GM15510 (cell line): ENCODE results near the gene FSTL5.

Source experiments
- POLR2A ChIP-seq: IDR thresholded peaks from 3 replicates; pipeline ENCODE4 v1.6.1; 2011; ENCODE audit warnings: borderline replicate concordance; ENCODE audit not compliant: insufficient read length; ENCODE audit errors: extremely low read depth

Gene FSTL5

DNA sequence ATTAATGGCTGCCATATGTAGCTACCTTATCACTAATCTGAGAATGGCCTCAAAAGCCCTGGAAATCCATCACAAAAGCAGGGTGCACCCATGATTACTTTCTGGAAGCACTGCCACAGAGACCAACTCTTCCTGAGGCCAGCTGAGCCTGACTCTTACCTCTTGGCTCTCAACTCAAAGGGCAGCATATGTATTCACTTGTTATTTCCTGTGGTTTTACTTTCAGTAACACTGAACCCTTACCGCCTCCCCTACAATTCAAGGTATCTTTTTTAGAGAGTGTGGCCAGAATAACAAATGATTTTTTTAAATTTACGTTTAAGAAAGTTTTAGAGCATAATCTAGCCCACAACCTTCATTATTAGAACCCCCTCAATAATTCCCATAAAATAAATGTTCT lies 434.9 kb downstream of the FSTL5 start:
- no peak for TF ChIP-seq POLR2A

DNA sequence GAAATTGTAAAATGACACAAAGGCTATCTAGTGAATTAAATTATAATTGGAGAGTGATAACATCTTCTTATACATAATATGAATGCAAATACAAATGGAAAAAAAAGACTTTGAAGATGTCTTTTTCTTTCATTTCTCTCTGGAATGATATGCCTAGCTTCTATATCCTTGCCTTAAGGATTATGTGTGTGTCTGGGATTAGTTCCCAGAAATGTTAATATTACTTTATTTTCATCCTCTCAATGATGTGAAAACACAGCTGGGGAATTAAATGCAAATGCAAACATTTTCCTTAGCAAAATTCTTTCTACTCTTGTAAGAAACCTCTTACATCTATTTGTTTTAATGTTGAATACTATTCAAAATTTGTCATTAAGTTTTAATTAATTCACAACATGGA lies 441.9 kb downstream of the FSTL5 start:
- TF ChIP-seq POLR2A, result no peak

DNA sequence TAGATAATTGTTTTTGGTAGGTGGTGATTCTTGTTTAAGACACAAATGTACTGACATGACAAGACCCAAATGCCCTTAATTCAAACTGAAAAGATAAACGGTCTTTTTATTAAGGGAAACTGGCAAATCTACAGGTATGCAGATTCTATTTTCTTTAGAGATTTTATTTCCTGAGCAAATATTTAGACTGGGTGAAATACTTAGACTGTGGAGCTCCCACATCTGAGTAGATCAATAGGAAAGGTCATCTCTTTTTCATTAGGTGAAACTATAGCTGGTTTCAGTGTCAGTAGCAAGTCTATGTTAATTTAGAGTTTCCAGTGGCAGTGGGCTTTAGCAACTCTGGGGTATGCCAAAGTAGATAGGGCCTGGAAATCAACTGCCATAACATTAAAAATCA lies 446.7 kb downstream of the FSTL5 start:
- no peak for TF ChIP-seq POLR2A

DNA sequence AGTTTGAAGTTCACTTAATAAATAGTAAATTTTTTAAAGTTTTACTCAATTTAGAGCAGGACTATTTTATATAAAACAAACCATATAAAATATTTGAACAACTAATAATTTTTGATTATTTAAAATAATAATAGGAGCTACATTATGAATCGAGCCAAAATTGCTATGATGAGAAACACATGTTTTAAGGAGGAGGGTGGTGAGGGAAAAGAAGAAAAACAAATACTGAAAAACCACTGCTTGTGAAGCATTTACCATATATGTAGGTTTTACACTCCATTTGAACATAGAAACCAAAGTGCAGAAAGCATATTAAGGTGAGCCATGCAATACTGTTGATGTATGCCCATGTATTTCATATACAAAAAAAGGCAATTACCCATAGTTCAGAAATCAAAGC lies 448.9 kb downstream of the FSTL5 start:
- no peak for TF ChIP-seq POLR2A

DNA sequence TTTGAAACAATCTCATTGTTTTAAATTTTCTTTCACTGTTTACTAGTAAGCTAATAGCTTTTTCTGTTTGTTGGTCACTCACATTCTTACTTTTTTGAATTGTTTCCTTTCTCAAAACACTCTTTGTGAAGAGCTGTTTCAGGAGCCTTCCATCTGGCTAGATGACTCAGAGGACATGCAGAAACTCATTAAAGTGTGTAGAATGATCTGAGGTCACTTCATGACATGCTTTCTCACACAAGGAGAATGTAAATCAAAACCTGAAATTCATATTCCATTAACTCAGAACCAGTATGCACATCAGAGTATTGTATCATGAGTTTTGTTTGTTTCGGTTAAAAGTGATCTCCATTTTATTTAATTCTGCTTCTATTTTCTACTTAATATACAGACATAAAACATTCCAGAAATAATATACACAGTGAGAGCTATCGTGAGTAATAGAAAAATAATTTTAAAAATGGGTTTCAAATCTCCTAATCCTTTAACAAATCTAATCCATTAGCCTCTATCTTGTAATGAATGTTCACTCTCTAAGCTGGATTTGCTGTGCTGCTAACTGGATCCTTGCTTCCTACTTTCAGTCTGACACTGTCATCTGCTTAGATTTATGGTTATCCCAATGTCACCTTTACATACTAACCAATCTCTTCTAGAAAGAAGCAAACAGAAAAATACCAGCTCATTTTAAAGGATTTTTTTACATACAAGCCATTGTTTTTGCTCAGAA lies 449.6 kb downstream of the FSTL5 start:
- TF ChIP-seq POLR2A, result no peak

DNA sequence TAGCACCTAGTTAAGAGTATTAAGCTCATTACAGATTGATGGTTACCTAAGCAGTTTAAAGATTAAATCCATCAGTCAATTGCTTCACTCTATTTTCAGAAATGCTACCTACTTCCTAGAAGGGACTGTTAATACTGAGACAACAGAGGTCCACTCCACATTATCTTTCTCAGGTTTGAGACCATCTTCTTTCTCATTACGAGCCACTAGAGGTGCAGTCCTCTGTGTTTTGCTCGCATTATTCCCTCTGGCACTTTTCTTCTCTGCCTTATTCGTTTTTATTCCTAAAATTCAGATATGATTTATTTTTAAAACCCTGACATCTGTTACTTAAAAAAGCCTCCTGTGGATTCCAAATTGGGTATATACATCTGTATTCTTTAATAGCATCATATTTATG lies 459.1 kb downstream of the FSTL5 start:
- TF ChIP-seq POLR2A, result no peak

DNA sequence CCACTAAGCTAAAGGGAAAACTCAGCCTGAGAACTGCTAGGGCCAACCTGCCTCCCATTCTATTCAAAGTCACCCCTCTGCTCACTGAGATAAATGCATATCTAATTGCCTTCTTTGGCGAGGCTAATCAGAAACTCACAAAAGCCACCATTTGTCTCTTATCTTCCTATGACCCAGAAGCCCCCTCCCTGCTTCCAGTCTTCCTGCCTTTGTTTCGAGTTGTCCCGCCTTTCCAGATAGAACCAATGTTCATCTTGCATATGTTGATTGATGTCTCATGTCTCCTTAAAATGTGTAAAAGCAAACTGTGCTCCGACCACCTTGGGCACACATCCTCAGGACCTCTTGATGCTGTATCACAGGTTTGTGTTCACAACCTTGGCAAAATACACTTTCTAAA lies 459.8 kb downstream of the FSTL5 start:
- no peak for TF ChIP-seq POLR2A

DNA sequence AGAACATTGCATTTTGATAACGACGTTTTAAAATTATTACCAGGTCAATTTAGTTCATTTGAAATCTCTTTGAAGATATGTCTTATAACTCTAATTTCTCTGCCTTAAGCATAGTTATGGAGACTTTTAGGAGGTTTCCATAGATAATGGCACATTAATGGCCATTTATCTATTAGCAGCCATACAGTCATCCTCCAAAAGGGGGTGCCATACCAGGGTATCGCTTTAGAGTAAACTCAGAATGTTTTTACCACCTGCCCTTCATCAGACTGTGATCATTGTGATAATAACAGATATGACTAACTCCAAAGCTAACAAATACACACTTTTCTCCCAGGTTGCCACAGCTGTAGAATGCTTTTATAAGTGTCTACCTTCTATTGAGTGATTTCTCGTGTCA lies 461.5 kb downstream of the FSTL5 start:
- TF ChIP-seq POLR2A, result no peak

DNA sequence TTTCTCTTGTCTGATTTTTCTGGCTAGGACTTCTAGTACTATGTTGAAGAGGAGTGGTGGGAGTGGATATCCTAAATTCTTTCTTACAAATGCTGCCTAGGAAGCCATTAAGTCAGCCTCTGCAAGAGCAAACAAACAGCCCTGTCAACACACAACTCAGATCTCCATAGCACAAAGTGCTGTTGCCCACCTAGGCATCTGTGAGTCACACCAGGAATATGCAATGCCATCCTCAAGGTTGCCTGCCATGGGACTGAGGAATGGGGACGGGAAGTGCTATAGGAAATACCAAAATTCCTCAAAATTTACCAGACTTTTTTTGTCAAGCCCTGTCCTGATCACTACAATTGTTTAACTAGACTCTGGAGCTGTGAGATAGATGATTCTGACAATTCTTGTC lies 466.9 kb downstream of the FSTL5 start:
- no peak for TF ChIP-seq POLR2A

DNA sequence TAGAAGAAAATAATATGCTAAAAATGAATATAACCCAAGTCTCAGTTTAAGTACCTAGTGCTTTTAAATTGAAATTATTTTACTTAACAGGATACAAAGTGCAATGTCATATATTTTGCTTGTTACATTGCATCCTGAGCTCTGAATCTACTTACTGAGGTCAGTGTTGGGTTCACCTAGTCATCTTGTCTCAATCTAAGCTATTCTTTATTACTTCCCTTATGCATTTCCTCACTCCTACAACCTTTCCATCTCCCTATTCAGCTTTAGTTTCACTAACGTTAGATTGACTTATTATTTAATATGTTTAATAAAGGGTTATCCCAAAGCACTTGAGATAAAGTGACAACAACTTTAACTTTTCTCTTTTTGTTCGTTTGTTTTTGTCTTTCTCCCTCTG lies 483.7 kb downstream of the FSTL5 start:
- no peak for TF ChIP-seq POLR2A

DNA sequence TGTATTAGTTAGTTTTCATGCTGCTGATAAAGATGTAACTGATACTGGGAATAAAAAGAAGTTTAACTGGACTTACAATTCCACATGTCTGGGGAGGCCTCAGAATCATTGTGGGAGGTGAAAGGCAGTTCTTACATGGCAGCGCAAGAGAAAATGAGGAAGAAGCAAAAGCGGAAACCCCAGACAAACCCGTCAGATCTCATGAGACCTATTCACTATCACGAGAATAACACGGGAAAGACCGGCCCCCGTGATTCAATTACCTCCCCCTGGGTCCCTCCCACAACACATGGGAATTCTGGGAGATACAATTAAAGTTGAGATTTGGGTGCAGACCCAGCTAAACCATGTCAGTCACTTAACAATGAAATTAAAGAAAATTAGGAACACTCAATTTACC lies 499.1 kb downstream of the FSTL5 start:
- no peak for TF ChIP-seq POLR2A

DNA sequence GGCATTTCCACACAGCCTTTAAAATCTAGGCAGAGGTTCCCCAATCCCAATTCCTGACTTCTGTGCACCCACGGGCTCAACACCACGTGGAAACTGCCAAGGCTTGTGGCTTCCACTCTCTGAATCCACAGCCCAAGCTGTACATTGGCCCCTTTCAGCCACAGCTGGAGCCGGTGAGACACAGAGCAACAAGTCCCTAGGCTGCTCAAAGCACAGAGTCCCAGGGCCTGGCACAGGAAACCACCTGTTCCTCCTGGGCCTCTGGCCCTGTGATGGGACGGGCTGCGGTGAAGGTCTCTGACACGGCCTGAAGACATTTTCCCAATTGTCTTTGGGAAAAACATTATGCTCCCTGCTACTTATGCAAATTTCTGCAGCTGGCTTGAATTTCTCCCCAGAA lies 500.0 kb downstream of the FSTL5 start:
- TF ChIP-seq POLR2A, result no peak

DNA sequence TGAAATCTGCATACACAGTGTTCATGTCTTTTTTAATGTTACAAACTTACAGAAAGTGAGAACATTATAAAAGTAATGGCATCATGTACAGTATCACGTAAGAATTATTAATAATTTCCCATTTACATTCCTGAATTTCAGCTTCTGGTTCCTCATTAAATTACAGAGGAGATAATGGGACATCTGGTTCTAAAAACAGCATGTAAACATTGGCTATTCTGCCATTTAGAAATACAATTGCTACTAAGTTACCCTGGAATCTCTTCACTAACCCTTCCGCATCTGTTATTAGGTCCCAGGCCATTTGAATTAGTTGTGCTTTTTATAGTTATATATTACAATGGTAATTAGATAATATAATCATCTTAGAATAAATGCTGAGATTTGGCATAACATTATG lies 505.1 kb downstream of the FSTL5 start:
- TF ChIP-seq POLR2A, result no peak

DNA sequence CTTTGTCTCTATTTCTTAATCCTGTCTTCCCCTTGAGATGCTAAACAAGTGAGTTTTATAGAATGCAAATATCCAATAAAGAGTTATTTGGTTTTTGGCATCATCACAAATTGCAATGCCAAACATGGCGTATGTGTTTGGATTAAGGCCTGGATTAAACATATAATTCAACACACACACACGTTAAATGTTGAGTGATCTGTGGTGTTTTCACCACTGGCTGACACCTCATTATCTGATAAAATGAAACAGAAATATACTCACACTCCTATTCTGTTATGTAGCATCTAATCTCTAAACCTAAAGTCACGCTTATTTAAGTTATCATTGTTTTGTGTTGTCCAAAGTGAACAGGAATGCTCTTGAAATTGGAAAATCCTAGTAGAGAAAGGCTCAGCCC lies 506.2 kb downstream of the FSTL5 start:
- no peak for TF ChIP-seq POLR2A

DNA sequence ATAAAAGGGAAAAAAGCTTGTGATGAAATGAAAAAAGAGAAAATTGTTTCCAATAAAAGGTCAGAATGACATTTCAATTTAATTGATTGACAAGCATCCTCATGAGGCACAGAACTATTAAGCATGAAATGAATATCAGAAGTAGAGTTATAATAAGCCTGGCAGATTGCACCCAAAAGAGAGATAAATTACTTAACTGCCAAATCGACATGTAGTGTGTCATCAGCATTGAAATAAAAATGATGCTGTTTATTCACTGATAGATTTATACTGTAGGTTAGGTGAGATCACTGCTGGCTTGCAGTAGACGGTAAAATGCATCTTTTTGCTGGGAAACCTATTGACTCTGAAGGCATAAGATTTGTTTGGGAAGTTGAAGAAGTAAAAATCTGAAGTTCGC lies 507.2 kb downstream of the FSTL5 start:
- TF ChIP-seq POLR2A, result no peak

DNA sequence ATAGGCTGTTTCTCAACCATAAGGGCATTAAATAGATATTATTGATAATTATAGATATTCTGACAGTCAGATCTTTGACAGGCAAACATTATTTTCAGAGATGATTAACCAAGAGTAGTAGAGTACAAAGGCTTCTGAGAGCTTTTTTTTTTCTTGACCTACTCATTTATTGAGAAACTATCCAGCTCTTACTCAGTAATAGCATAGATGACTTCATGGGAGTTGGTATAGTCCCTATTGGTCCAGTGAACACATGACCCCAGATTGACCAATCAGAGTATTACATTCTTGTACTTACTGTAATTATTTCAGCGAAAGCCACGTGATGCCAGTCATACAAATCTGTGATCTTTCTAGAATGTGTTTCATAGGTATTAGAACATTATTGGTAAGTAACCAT lies 508.7 kb downstream of the FSTL5 start:
- TF ChIP-seq POLR2A, result no peak

DNA sequence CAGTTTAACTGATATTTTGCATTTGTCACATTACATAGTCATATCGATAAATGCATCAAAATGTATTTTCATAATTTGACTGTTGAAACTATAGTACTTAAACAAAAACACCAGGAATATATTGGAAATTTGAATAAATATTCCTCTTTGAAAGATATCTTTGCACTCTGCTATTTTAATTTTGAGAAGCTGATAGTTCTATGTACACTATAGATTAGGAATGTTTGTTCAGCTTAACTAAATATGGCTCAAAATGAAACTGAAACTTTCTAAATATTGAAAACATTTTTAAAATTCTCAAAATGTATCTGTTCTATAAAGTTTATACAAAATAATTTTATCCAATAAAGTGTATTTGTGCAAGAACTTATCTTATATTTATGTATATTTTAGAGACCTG lies 510.1 kb downstream of the FSTL5 start:
- TF ChIP-seq POLR2A, result no peak
